Lung (tissue), 12 donors: Measurements from ENCODE around the gene PTPRN2. TPM values are rescaled to one million over a fixed set of nuclear protein-coding genes. Genes with fewer than 3 reads are reported as not detected.

Experiments used
- ATAC-seq: fragments of 200-7000 bp; cut with Tn5 transposase; one replicate; pipeline ENCODE4 v1.9.1; 2020; ENCODE audit warnings: moderate number of reproducible peaks; ENCODE audit not compliant: insufficient read depth, low FRiP score
- DNase-seq, 3 donors: peaks; one replicate each; pipeline ENCODE4 v3.0.0-alpha.2; 2013 to 2017
- H3K27ac ChIP-seq, 2 donors: one replicate each; pipeline ENCODE4 v1.5.1; 2013; ENCODE audit warnings: mild to moderate bottlenecking in 2 of 2, moderate library complexity in 2 of 2, control low read depth in 1 of 2, inconsistent platforms in 1 of 2, low read depth in 1 of 2, low read length in 1 of 2
- H3K27me3 ChIP-seq, 3 donors: one replicate each; pipeline ENCODE4 v1.5.1; 2013; ENCODE audit warnings: low read length in 2 of 3; ENCODE audit not compliant: control insufficient read depth in 3 of 3, insufficient read depth in 3 of 3
- H3K36me3 ChIP-seq, 4 donors: one replicate each; pipeline ENCODE4 v1.5.1; 2013; ENCODE audit warnings: low read length in 4 of 4, mild to moderate bottlenecking in 1 of 4, moderate library complexity in 1 of 4; ENCODE audit not compliant: control insufficient read depth in 4 of 4, insufficient read depth in 4 of 4
- H3K4me1 ChIP-seq, 5 donors: one replicate each; pipeline ENCODE4 v1.5.1; 2013; ENCODE audit warnings: low read length in 5 of 5, mild to moderate bottlenecking in 2 of 5, moderate library complexity in 1 of 5; ENCODE audit not compliant: control insufficient read depth in 5 of 5, insufficient read depth in 5 of 5
- H3K4me3 ChIP-seq: one replicate; pipeline ENCODE4 v1.5.1; 2013; ENCODE audit warnings: mild to moderate bottlenecking, control low read depth, moderate library complexity
- H3K9ac ChIP-seq, 2 donors: one replicate each; pipeline ENCODE4 v1.5.1; 2013; ENCODE audit warnings: low read length in 2 of 2, control low read depth in 1 of 2; ENCODE audit not compliant: insufficient read depth in 1 of 2
- H3K9me3 ChIP-seq, 4 donors: one replicate each; pipeline ENCODE4 v1.5.1; 2013; ENCODE audit warnings: low read length in 3 of 4, mild to moderate bottlenecking in 1 of 4, moderate library complexity in 1 of 4; ENCODE audit not compliant: control insufficient read depth in 4 of 4, insufficient read depth in 3 of 4
- CTCF ChIP-seq: IDR thresholded peaks from 2 replicates; pipeline ENCODE4 v1.5.1; 2012; ENCODE audit warnings: mild to moderate bottlenecking; ENCODE audit errors: control extremely low read depth, extremely low read depth
- whole genome bisulfite sequencing, 2 donors: extraction: QIAGEN DNeasy Blood & Tissue Kit; methylation state at CpG; one replicate each; pipeline ENCODE4 v1.1.7; 2013; 5-methylcytosine and 5-hydroxymethylcytosine counted together
- polyA plus RNA-seq, 2 donors: library from polyadenylated mRNA; stranded (reverse); fragments of 200-250 nt; gene quantifications; one replicate each; pipeline ENCODE4 v1.2.1, GENCODE V29; 2013
- total RNA-seq, 2 donors: library from RNA; depleted of rRNA in 1 of 2; stranded (reverse); fragments of >200 nt in 1 of 2; gene quantifications; one replicate each; pipeline ENCODE4 v1.2.1, GENCODE V29; 2014 to 2021
- donor health status: control.
- donor health status: control.
- donor health status: Bipolar disorder and iron deficiency.
- donor health status: healthy.
- donor health status: DM: yes; HTN: yes; CAD: no.

Gene PTPRN2
- total and polyA plus RNA-seq, 4 donors, result 2.1 to 7.4 (median 4.4) TPM

GRCh38 chr7:157840174-157840913 is 747.3 kb downstream of the PTPRN2 start:
- no peak overlapping the region for H3K9ac ChIP-seq
- no peak for DNase-seq
- no peaks in the 10 kb centered on the region for H3K4me1 ChIP-seq
- WGBS, 2 donors, result 90 to 95% methylated on average over 36 of the region's 36 CpGs
- H3K9me3 ChIP-seq, result peaks cover 0 to 3% (median 0%) of the 10 kb centered on the region in 4 donors
- H3K4me3 ChIP-seq, result no peak overlapping the region
- TF ChIP-seq CTCF, result no peak
- no peaks in the 10 kb centered on the region for H3K27me3 ChIP-seq
- no peak overlapping the region for H3K27ac ChIP-seq
- no peaks in the 10 kb centered on the region for H3K36me3 ChIP-seq
- no peak for ATAC-seq

DNA sequence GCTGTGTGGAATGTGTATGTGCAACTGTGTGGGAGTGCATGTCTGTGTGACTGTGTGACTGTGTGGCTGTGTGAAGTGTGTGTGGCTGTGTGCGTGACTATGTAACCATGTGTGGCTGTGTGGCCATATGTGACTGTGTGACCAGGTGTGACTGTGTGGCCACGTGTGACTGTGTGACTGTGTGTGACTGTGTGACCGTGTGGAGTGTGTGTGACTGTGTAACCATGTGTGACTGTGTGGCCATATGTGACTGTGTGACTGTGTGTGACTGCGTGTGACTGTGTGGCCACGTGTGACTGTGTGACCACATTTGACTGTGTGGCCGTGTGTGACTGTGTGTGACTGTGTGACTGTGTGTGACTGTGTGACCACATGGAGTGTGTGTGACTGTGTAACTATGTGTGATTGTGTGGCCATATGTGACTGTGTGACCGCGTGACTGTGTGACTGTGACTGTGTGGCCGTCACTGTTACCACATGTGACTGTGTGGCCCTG is 747.9 kb downstream of the PTPRN2 start:
- Histone ChIP-seq H3K27ac (no peak overlapping the region), H3K4me3 (no peak overlapping the region), H3K36me3 (no peaks in the 10 kb centered on the region), H3K4me1 (no peaks in the 10 kb centered on the region), H3K9ac (no peak overlapping the region), H3K27me3 (no peaks in the 10 kb centered on the region), H3K9me3 (peaks cover 0 to 3% (median 0%) of the 10 kb centered on the region in 4 donors)
- no peak for TF ChIP-seq CTCF
- ATAC-seq, result no peak
- WGBS, 2 donors, result 97 to 98% methylated on average over 9 of the region's 9 CpGs
- DNase-seq, result no peak

DNA sequence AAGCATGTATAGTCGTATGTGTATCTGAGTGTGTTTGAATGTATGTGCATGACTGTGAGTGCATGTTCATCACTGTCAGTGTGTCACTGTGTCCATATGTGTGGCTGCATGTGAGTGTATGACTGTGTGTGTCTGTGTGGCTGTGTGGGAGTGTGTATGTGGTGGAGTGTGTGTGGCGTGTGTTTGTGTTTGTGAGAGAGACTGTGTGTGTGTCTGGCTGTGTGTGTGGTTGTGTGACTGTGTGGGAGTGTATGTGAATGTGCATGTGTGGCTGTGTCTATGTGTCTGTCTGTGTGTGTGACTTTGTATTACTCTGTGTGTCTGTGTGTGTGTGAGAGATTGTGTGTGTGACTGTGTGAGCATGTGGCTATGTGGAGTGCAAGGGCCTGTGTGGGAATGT is 748.4 kb downstream of the PTPRN2 start:
- 86 to 89% methylated on average over 2 of the region's 2 CpGs for WGBS, 2 donors
- DNase-seq (no peak), ATAC-seq (no peak)
- Histone ChIP-seq H3K9ac (no peak overlapping the region), H3K27me3 (no peaks in the 10 kb centered on the region), H3K4me3 (no peak overlapping the region), H3K36me3 (no peaks in the 10 kb centered on the region), H3K9me3 (peaks cover 0 to 3% (median 0%) of the 10 kb centered on the region in 4 donors), H3K27ac (no peak overlapping the region), H3K4me1 (no peaks in the 10 kb centered on the region)
- no peak for TF ChIP-seq CTCF
